ENCODE data around the gene ACTR3. TPM values are rescaled to one million over a fixed set of nuclear protein-coding genes. Genes with fewer than 3 reads are reported as not detected.

ACTR3 gene
- total and polyA plus RNA-seq, 2 experiments from 2014 or later: 63.7 to 137 TPM

DNA sequence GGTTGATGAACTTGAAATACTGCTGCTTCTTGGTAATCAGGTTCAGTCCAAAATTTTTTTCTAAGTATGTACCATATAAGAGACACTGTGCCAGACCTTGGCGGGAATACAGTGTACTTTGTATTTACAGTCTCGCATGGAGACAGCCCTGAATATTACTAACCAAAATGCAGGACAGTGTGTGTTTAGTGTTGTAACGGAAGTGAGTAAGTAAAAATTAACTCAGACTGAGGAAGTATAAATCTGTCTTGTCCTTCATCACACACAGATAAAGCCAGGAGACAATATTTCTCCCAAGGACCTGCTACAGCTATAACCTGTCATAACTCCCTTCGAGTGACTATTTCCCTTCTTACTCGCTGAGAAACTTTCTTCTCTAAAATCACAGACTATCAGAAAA is 76.9 kb downstream of the ACTR3 start:
- ATAC-seq: no peak
- no peak for DNase-seq (ENCODE audit: low spot score)
- Histone ChIP-seq H3K9me2 (ENCODE audit: insufficient read depth) (no peaks in the 10 kb centered on the region), H3K36me3 (ENCODE audit: insufficient read depth) (no peaks in the 10 kb centered on the region), H3K4me1 (ENCODE audit: insufficient read depth) (no peaks in the 10 kb centered on the region), H3K79me2 (replicated peaks; ENCODE audit: insufficient read depth) (no peaks in the 10 kb centered on the region), H3K27ac (ENCODE audit: low read depth) (no peak overlapping the region), H3K27me3 (ENCODE audit: insufficient read depth) (no peaks in the 10 kb centered on the region), H4K20me1 (replicated peaks; ENCODE audit: insufficient read depth) (peaks cover 6% of the 10 kb centered on the region; the same call in 1 of the 2 replicates), H3K4me2 (no peak overlapping the region), H2AFZ (no peak overlapping the region), H3F3A (replicated peaks; ENCODE audit: low read depth) (no peaks in the 10 kb centered on the region), H3K4me3 (no peak overlapping the region)
- peaks cover 3% of the 10 kb centered on the region; the same call in 2 of the 3 replicates for H3K4me1 Mint-ChIP-seq
- H3K36me3 Mint-ChIP-seq (ENCODE audit: low read depth): no peaks in the 10 kb centered on the region
- no peak overlapping the region for H3K27ac Mint-ChIP-seq
- no peak overlapping the region for H3K4me3 Mint-ChIP-seq
- H3K27me3 Mint-ChIP-seq (ENCODE audit: insufficient read depth, low read depth, poor library complexity): no peaks in the 10 kb centered on the region
- no peaks in the 10 kb centered on the region for H3K9me3 Mint-ChIP-seq
- no peak for TF ChIP-seq ZNF114 (CRISPR knock-in tag; IDR thresholded peaks at IDR 0.05)
- no peak for TF ChIP-seq JUNB (IDR thresholded peaks at IDR 0.05; ENCODE audit: unreplicated experiment)
- TF ChIP-seq STAT1 (IDR thresholded peaks at IDR 0.05; ENCODE audit: unreplicated experiment): no peak
- TF ChIP-seq EZH2 (IDR thresholded peaks at IDR 0.05; ENCODE audit: low read depth, unreplicated experiment): no peak
- TF ChIP-seq, protein P1, sequence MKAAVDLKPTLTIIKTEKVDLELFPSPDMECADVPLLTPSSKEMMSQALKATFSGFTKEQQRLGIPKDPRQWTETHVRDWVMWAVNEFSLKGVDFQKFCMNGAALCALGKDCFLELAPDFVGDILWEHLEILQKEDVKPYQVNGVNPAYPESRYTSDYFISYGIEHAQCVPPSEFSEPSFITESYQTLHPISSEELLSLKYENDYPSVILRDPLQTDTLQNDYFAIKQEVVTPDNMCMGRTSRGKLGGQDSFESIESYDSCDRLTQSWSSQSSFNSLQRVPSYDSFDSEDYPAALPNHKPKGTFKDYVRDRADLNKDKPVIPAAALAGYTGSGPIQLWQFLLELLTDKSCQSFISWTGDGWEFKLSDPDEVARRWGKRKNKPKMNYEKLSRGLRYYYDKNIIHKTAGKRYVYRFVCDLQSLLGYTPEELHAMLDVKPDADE (IDR thresholded peaks at IDR 0.05): no peak
- TF ChIP-seq, protein P2, sequence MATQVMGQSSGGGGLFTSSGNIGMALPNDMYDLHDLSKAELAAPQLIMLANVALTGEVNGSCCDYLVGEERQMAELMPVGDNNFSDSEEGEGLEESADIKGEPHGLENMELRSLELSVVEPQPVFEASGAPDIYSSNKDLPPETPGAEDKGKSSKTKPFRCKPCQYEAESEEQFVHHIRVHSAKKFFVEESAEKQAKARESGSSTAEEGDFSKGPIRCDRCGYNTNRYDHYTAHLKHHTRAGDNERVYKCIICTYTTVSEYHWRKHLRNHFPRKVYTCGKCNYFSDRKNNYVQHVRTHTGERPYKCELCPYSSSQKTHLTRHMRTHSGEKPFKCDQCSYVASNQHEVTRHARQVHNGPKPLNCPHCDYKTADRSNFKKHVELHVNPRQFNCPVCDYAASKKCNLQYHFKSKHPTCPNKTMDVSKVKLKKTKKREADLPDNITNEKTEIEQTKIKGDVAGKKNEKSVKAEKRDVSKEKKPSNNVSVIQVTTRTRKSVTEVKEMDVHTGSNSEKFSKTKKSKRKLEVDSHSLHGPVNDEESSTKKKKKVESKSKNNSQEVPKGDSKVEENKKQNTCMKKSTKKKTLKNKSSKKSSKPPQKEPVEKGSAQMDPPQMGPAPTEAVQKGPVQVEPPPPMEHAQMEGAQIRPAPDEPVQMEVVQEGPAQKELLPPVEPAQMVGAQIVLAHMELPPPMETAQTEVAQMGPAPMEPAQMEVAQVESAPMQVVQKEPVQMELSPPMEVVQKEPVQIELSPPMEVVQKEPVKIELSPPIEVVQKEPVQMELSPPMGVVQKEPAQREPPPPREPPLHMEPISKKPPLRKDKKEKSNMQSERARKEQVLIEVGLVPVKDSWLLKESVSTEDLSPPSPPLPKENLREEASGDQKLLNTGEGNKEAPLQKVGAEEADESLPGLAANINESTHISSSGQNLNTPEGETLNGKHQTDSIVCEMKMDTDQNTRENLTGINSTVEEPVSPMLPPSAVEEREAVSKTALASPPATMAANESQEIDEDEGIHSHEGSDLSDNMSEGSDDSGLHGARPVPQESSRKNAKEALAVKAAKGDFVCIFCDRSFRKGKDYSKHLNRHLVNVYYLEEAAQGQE (IDR thresholded peaks at IDR 0.05; ENCODE audit: unreplicated experiment): no peak
- TF ChIP-seq ZNF331 (CRISPR knock-in tag; IDR thresholded peaks at IDR 0.05; ENCODE audit: low read depth): no peak
- no peak for TF ChIP-seq POLR2AphosphoS5 (IDR thresholded peaks at IDR 0.05; ENCODE audit: low read depth)
- TF ChIP-seq CREB1 (CRISPR knock-in tag; IDR thresholded peaks at IDR 0.05; ENCODE audit: low read depth): no peak
- TF ChIP-seq, protein P3, sequence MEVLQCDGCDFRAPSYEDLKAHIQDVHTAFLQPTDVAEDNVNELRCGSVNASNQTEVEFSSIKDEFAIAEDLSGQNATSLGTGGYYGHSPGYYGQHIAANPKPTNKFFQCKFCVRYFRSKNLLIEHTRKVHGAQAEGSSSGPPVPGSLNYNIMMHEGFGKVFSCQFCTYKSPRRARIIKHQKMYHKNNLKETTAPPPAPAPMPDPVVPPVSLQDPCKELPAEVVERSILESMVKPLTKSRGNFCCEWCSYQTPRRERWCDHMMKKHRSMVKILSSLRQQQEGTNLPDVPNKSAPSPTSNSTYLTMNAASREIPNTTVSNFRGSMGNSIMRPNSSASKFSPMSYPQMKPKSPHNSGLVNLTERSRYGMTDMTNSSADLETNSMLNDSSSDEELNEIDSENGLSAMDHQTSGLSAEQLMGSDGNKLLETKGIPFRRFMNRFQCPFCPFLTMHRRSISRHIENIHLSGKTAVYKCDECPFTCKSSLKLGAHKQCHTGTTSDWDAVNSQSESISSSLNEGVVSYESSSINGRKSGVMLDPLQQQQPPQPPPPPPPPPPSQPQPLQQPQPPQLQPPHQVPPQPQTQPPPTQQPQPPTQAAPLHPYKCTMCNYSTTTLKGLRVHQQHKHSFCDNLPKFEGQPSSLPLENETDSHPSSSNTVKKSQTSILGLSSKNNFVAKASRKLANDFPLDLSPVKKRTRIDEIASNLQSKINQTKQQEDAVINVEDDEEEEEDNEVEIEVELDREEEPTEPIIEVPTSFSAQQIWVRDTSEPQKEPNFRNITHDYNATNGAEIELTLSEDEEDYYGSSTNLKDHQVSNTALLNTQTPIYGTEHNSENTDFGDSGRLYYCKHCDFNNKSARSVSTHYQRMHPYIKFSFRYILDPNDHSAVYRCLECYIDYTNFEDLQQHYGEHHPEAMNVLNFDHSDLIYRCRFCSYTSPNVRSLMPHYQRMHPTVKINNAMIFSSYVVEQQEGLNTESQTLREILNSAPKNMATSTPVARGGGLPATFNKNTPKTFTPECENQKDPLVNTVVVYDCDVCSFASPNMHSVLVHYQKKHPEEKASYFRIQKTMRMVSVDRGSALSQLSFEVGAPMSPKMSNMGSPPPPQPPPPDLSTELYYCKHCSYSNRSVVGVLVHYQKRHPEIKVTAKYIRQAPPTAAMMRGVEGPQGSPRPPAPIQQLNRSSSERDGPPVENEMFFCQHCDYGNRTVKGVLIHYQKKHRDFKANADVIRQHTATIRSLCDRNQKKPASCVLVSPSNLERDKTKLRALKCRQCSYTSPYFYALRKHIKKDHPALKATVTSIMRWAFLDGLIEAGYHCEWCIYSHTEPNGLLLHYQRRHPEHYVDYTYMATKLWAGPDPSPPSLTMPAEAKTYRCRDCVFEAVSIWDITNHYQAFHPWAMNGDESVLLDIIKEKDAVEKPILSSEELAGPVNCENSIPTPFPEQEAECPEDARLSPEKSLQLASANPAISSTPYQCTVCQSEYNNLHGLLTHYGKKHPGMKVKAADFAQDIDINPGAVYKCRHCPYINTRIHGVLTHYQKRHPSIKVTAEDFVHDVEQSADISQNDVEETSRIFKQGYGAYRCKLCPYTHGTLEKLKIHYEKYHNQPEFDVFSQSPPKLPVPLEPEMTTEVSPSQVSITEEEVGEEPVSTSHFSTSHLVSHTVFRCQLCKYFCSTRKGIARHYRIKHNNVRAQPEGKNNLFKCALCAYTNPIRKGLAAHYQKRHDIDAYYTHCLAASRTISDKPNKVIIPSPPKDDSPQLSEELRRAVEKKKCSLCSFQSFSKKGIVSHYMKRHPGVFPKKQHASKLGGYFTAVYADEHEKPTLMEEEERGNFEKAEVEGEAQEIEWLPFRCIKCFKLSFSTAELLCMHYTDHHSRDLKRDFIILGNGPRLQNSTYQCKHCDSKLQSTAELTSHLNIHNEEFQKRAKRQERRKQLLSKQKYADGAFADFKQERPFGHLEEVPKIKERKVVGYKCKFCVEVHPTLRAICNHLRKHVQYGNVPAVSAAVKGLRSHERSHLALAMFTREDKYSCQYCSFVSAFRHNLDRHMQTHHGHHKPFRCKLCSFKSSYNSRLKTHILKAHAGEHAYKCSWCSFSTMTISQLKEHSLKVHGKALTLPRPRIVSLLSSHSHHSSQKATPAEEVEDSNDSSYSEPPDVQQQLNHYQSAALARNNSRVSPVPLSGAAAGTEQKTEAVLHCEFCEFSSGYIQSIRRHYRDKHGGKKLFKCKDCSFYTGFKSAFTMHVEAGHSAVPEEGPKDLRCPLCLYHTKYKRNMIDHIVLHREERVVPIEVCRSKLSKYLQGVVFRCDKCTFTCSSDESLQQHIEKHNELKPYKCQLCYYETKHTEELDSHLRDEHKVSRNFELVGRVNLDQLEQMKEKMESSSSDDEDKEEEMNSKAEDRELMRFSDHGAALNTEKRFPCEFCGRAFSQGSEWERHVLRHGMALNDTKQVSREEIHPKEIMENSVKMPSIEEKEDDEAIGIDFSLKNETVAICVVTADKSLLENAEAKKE (CRISPR knock-in tag; IDR thresholded peaks at IDR 0.05): no peak
- no peak for TF ChIP-seq EZH2phosphoT487 (IDR thresholded peaks at IDR 0.05; ENCODE audit: unreplicated experiment)
- TF ChIP-seq, protein P4, sequence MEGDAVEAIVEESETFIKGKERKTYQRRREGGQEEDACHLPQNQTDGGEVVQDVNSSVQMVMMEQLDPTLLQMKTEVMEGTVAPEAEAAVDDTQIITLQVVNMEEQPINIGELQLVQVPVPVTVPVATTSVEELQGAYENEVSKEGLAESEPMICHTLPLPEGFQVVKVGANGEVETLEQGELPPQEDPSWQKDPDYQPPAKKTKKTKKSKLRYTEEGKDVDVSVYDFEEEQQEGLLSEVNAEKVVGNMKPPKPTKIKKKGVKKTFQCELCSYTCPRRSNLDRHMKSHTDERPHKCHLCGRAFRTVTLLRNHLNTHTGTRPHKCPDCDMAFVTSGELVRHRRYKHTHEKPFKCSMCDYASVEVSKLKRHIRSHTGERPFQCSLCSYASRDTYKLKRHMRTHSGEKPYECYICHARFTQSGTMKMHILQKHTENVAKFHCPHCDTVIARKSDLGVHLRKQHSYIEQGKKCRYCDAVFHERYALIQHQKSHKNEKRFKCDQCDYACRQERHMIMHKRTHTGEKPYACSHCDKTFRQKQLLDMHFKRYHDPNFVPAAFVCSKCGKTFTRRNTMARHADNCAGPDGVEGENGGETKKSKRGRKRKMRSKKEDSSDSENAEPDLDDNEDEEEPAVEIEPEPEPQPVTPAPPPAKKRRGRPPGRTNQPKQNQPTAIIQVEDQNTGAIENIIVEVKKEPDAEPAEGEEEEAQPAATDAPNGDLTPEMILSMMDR (conservative IDR thresholded peaks at IDR 0.05; ENCODE audit: low read depth in 2 of 2): no peak
- no peak for TF ChIP-seq NANOG (IDR thresholded peaks at IDR 0.05; ENCODE audit: borderline replicate concordance)

All from GM23338 (cell line).